Neural progenitor cell (in vitro differentiated cells): ENCODE data around the gene CEP57. TPM values are rescaled to one million over a fixed set of nuclear protein-coding genes. Genes with fewer than 3 reads are reported as not detected.

Experiments
- DNase-seq: peaks from one replicate; pipeline ENCODE4 v3.0.0-alpha.2; 2016; ENCODE audit warnings: low spot score
- H2AFZ ChIP-seq: fragments of 200-600 bp; sonication (generic); replicated peaks from 2 replicates; pipeline ENCODE4 v1.6.1; 2016; ENCODE audit warnings: antibody characterized with exemption
- H3F3A ChIP-seq: fragments of 200-600 bp; sonication (generic); 2 replicates; pipeline ENCODE4 v1.6.1; 2016; ENCODE audit warnings: antibody characterized with exemption, low read depth
- H3K27ac ChIP-seq: fragments of 200-600 bp; sonication (generic); 2 replicates; pipeline ENCODE4 v1.5.1; 2016; ENCODE audit warnings: mild to moderate bottlenecking
- H3K27me3 ChIP-seq: fragments of 200-600 bp; sonication (generic); 2 replicates; pipeline ENCODE4 v1.6.1; 2016; ENCODE audit warnings: mild to moderate bottlenecking, moderate library complexity
- H3K36me3 ChIP-seq: fragments of 200-600 bp; sonication (generic); 2 replicates; pipeline ENCODE4 v1.5.1; 2016
- H3K4me1 ChIP-seq: fragments of 200-600 bp; sonication (generic); 2 replicates; pipeline ENCODE4 v1.6.1; 2016; ENCODE audit warnings: mixed run types
- H3K4me2 ChIP-seq: fragments of 200-600 bp; sonication (generic); 2 replicates; pipeline ENCODE4 v1.6.1; 2016
- H3K4me3 ChIP-seq: fragments of 200-600 bp; sonication (generic); 2 replicates; pipeline ENCODE4 v1.5.1; 2016
- H3K79me2 ChIP-seq: fragments of 200-600 bp; sonication (generic); 2 replicates; pipeline ENCODE4 v1.6.1; 2016; ENCODE audit warnings: low read depth
- H3K9ac ChIP-seq: fragments of 200-600 bp; sonication (generic); 2 replicates; pipeline ENCODE4 v1.6.1; 2016
- H3K9me3 ChIP-seq: fragments of 200-600 bp; sonication (generic); 2 replicates; pipeline ENCODE4 v1.5.1; 2016; ENCODE audit warnings: low read depth
- H4K20me1 ChIP-seq: fragments of 200-600 bp; sonication (generic); 2 replicates; pipeline ENCODE4 v1.6.1; 2016; ENCODE audit warnings: low read depth
- H3K27ac Mint-ChIP-seq: 3 replicates; pipeline ENCODE4 v1.8.0; 2021; ENCODE audit warnings: mixed read lengths
- H3K27me3 Mint-ChIP-seq: 2 replicates; pipeline ENCODE4 v1.8.0; 2022; ENCODE audit warnings: low read depth, mild to moderate bottlenecking, inconsistent platforms, moderate library complexity, mixed read lengths; ENCODE audit not compliant: insufficient read depth
- H3K36me3 Mint-ChIP-seq: 3 replicates; pipeline ENCODE4 v1.8.0; 2021; ENCODE audit warnings: mixed read lengths
- H3K4me1 Mint-ChIP-seq: 3 replicates; pipeline ENCODE4 v1.8.0; 2021; ENCODE audit warnings: mixed read lengths
- H3K4me3 Mint-ChIP-seq: 3 replicates; pipeline ENCODE4 v1.8.0; 2021; ENCODE audit warnings: mild to moderate bottlenecking, moderate library complexity, mixed read lengths
- H3K9me3 Mint-ChIP-seq: 3 replicates; pipeline ENCODE4 v1.8.0; 2020; ENCODE audit warnings: mixed read lengths
- CTCF ChIP-seq: fragments of 200-600 bp; sonication (generic); IDR thresholded peaks from 2 replicates; pipeline ENCODE4 v1.5.1; 2017; ENCODE audit warnings: antibody characterized with exemption, mild to moderate bottlenecking
- EZH2 ChIP-seq: fragments of 200-600 bp; sonication (generic); IDR thresholded peaks from 2 replicates; pipeline ENCODE4 v1.6.1; 2017; ENCODE audit warnings: antibody characterized with exemption, mild to moderate bottlenecking, moderate library complexity
- EZH2phosphoT487 ChIP-seq: fragments of 200-600 bp; sonication (generic); IDR thresholded peaks from 2 replicates; pipeline ENCODE4 v1.6.1; 2017; ENCODE audit warnings: antibody characterized with exemption
- total RNA-seq: library from RNA; depleted of rRNA; stranded (reverse); fragments of >200 nt; gene quantifications from 2 replicates; pipeline ENCODE4 v1.2.3, GENCODE V29; 2015; ENCODE audit warnings: low replicate concordance

Gene CEP57
- 136 and 185 TPM in 2 replicates for total RNA-seq

GRCh38 chr11:95790123-95790932 lies at the start of gene CEP57:
Gene CEP57 (plus strand): TSS chr11:95790498. CDS start chr11:95790699, 201 bp downstream.
- DNase-seq = peak; percentile 99
- Histone ChIP-seq H3K36me3 (peaks cover 16% of the 10 kb centered on the region), H3K27ac (peak within 1 kb of the TSS; percentile 99), H3K9ac (peak within 1 kb of the TSS; percentile 93), H4K20me1 (peaks cover 54% of the 10 kb centered on the region), H3K4me3 (peak within 1 kb of the TSS; percentile 100), H3K9me3 (no peaks in the 10 kb centered on the region), H2AFZ (peak within 1 kb of the TSS; percentile 70), H3F3A (peaks cover 26% of the 10 kb centered on the region), H3K4me1 (peaks cover 15% of the 10 kb centered on the region), H3K4me2 (peak within 1 kb of the TSS; percentile 95), H3K27me3 (no peaks in the 10 kb centered on the region), H3K79me2 (peaks cover 86% of the 10 kb centered on the region)
- Mint-ChIP-seq H3K9me3 (no peaks in the 10 kb centered on the region), H3K27me3 (peaks cover 8% of the 10 kb centered on the region), H3K4me3 (peak within 1 kb of the TSS; percentile 99), H3K4me1 (peaks cover 34% of the 10 kb centered on the region), H3K36me3 (peaks cover 15% of the 10 kb centered on the region), H3K27ac (peak within 1 kb of the TSS; percentile 99)
- TF ChIP-seq CTCF (no peak), EZH2phosphoT487 (no peak), EZH2 (no peak)

GRCh38 chr11:95750101-95750500 lies 40.2 kb upstream of the CEP57 start:
- Mint-ChIP-seq H3K36me3 (no peaks in the 10 kb centered on the region), H3K27me3 (no peaks in the 10 kb centered on the region), H3K9me3 (no peaks in the 10 kb centered on the region), H3K4me1 (no peaks in the 10 kb centered on the region), H3K27ac (no peak overlapping the region), H3K4me3 (no peak overlapping the region)
- no peaks in the 10 kb centered on the region for H3K27me3 ChIP-seq
- H4K20me1 ChIP-seq = no peaks in the 10 kb centered on the region
- no peaks in the 10 kb centered on the region for H3K36me3 ChIP-seq
- no peak overlapping the region for H3K9ac ChIP-seq
- no peaks in the 10 kb centered on the region for H3K9me3 ChIP-seq
- no peak for TF ChIP-seq CTCF
- no peak for TF ChIP-seq EZH2
- no peak for TF ChIP-seq EZH2phosphoT487
- no peaks in the 10 kb centered on the region for H3K79me2 ChIP-seq
- no peak for DNase-seq
- no peak overlapping the region for H3K4me2 ChIP-seq
- no peaks in the 10 kb centered on the region for H3K4me1 ChIP-seq
- no peaks in the 10 kb centered on the region for H3F3A ChIP-seq
- H3K4me3 ChIP-seq = no peak overlapping the region
- H3K27ac ChIP-seq = no peak overlapping the region
- no peak overlapping the region for H2AFZ ChIP-seq

- TF ChIP-seq EZH2phosphoT487 (no peak), CTCF (no peak), EZH2 (no peak)
- Histone ChIP-seq H3K4me2 (no peak overlapping the region), H2AFZ (peak overlapping the region; percentile 54), H3K9ac (no peak overlapping the region), H3K27ac (no peak overlapping the region), H3K4me3 (no peak overlapping the region), H3K79me2 (no peaks in the 10 kb centered on the region), H3K9me3 (no peaks in the 10 kb centered on the region), H3K36me3 (no peaks in the 10 kb centered on the region), H3K4me1 (no peaks in the 10 kb centered on the region), H4K20me1 (no peaks in the 10 kb centered on the region), H3F3A (no peaks in the 10 kb centered on the region), H3K27me3 (no peaks in the 10 kb centered on the region)
- no peak overlapping the region for H3K27ac Mint-ChIP-seq
- H3K9me3 Mint-ChIP-seq = no peaks in the 10 kb centered on the region
- no peaks in the 10 kb centered on the region for H3K36me3 Mint-ChIP-seq
- DNase-seq = no peak
- H3K27me3 Mint-ChIP-seq = peaks cover 4% of the 10 kb centered on the region
- no peaks in the 10 kb centered on the region for H3K4me1 Mint-ChIP-seq
- H3K4me3 Mint-ChIP-seq = no peak overlapping the region
Observed at GRCh38 chr11:95751515-95751914, 38.8 kb upstream of the CEP57 start.
